Measurements from ENCODE around the gene PPP2R1A.
"Not testable (repeated sequence)": the region's sequence is repeated elsewhere in the genome, so short reads cannot be mapped to it uniquely, and the experiment has no call there.

Gene PPP2R1A

GRCh38 chr19:52244021-52244420 lies 54.2 kb downstream of the PPP2R1A start:
- DNase-seq (ENCODE audit: low read depth, low spot score), result no peak

DNA sequence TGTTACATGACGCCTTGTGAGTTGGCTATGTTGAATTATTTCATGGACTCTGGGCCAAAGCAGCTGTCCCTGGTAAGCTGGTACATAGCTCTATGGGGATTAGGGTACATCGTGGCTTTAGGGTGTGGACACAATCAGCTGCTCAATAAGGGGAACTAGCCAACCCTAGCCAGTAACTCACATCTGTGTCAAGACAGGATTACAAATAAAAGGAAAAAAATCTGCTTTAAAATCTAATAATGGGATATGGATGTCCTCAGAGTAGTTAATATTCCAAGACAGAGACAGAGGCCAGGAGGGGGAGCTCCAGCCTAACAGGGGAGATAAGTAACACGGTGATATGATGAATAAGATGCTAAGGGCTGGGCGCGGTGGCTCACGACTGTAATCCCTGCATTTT lies 58.4 kb downstream of the PPP2R1A start:
- no peak for DNase-seq (ENCODE audit: low read depth, low spot score)

GRCh38 chr19:52258426-52258825 lies 68.6 kb downstream of the PPP2R1A start:
- no peak for DNase-seq (ENCODE audit: low read depth, low spot score)

- DNase-seq (ENCODE audit: low read depth, low spot score), result not testable (repeated sequence)
Measured at GRCh38 chr19:52265556-52265955, 75.7 kb downstream of the PPP2R1A start.

GRCh38 chr19:52269338-52270261 lies 79.7 kb downstream of the PPP2R1A start, which contains the start of gene ZNF766:
Gene ZNF766, plus strand, starts transcription at chr19:52269587. Its CDS starts 27 bp downstream, at chr19:52269614.
- peak; percentile 86 for DNase-seq (ENCODE audit: low read depth, low spot score)

DNA sequence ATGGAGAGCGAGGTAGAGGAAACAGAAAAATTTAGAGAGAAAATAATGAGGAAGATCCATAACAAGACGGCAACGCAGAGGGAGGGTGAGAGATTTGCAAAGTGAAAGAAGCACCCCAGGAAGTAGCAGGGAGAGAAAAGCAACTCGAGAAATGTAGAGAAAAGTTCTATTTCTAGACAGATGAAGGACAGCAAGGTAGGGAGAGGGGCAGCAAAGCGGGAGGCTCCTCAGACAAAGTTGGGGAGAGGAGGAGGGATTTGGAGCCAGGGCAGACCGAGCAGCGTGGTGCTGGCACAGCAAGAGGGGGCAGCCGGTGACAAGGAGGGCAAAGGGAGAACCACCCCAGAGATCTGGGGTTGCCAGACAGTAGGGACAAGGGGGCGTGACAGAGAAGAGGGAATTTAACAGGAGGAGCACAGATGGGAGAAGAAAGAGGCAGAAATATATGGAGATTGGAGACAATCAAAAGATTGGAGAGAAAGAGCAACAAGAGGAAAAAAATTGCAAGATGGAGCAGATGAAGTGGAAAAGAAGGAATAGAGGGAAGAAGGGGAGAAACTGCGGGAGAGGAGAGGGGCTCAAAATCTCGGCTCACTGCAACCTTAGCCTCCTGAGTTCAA lies 80.5 kb downstream of the PPP2R1A start:
- no peak for DNase-seq (ENCODE audit: low read depth, low spot score)

DNA sequence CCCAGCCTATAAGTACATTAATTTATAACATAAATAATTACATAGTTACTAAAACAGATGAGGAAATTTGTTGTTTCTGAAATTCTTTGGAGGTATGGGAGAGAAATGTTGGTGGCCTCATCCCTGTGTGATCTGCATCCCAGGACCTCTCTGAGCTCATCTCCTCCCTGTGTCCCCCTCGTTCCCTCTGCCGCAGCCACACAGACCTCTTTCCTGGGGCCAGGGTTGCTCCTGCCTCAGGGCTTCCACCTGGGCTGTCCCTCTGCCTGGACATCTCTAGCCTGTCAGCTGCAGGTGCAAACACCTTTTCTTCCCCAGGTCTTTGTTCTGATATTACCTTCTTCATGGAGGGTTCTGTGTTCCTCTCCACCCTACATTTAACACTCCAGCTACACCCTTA lies 83.4 kb downstream of the PPP2R1A start:
- no peak for DNase-seq (ENCODE audit: low read depth, low spot score)

DNA sequence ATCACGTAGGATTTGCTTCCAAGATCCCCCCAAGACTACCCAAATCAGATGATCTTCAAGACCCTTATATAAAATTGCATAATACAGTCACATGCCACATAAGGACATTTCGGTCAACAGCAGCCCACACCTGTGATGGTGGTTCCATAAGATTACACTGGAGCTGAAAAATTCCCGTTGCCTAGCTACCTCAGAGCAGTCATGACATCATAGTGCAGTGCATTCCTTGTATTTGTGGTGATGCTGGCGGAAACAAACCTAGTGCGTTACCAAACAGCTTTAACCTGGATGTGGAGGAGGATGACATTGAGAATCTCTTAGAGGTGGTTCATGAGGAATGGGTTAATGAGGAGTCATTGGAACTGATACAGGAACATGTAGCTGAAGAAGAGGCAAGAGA lies 84.3 kb downstream of the PPP2R1A start:
- no peak for DNase-seq (ENCODE audit: low read depth, low spot score)

DNA sequence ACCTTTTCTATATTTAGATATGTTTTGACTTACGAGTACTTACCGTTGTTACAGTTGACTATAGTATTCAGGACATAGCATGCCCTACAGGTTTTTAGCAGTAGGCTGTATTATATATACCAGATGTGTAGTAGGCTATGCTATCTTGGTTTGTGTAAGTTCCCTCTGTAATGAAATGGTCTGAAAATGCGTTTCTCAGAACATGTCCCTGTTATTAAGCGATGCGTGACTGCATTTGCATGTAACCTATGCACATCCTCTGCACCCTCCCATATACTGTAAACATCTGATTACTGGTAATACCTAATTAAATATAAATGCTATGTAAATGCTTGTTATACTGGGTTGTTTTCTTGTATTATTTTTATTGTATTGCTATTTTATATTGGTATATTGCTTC lies 86.1 kb downstream of the PPP2R1A start:
- no peak for DNase-seq (ENCODE audit: low read depth, low spot score)

- DNase-seq (ENCODE audit: low read depth, low spot score), result no peak
Measured at GRCh38 chr19:52277471-52277870, 87.6 kb downstream of the PPP2R1A start.
